ENCODE measurements around the gene GJD3.

Gene GJD3

GRCh38 chr17:40352237-40352778 is 12.2 kb downstream of the GJD3 start:
- Histone ChIP-seq H3K79me1 (ENCODE audit: low read length) (peaks cover 22% of the 10 kb centered on the region), H2AK5ac (ENCODE audit: low read length) (no peak overlapping the region), H3K18ac (ENCODE audit: low read length) (no peak overlapping the region), H3K27me3 (ENCODE audit: insufficient read depth, low read length, poor library complexity) (no peaks in the 10 kb centered on the region), H3K4me3 (ENCODE audit: low read length) (no peak overlapping the region), H3K4me2 (ENCODE audit: low read length) (no peak overlapping the region), H3K4me1 (ENCODE audit: control insufficient read depth, low read depth, low read length) (peaks cover 21% of the 10 kb centered on the region), H3K23ac (ENCODE audit: low read length) (no peak overlapping the region), H4K5ac (ENCODE audit: low read length) (no peak overlapping the region), H3K4ac (ENCODE audit: low read depth, low read length) (no peak overlapping the region), H3K56ac (ENCODE audit: low read length) (no peak overlapping the region), H3K9ac (ENCODE audit: low read length) (no peak overlapping the region), H3K36me3 (ENCODE audit: control insufficient read depth, insufficient read depth, low read length) (peaks cover 4% of the 10 kb centered on the region), H4K8ac (ENCODE audit: low read depth, low read length) (no peak overlapping the region), H3K79me2 (ENCODE audit: control insufficient read depth, insufficient read depth, low read length) (peaks cover 19% of the 10 kb centered on the region), H2BK120ac (ENCODE audit: low read depth, low read length) (no peak overlapping the region), H2BK5ac (ENCODE audit: low read length) (no peak overlapping the region), H3K27ac (ENCODE audit: low read depth, low read length) (no peak overlapping the region), H2BK15ac (replicated peaks; ENCODE audit: low read depth) (no peak overlapping the region)
- DNase-seq: no peak
- WGBS (ENCODE audit: extremely low coverage, insufficient coverage, low lambda C conversion rate): no CpG with 5 or more reads among the region's 7 CpGs

GRCh38 chr17:40351359-40352236 is 12.9 kb downstream of the GJD3 start:
- Histone ChIP-seq H3K4me2 (ENCODE audit: low read length) (no peak overlapping the region), H3K18ac (ENCODE audit: low read length) (peak overlapping the region; percentile 51), H3K27me3 (ENCODE audit: insufficient read depth, low read length, poor library complexity) (no peaks in the 10 kb centered on the region), H2BK120ac (ENCODE audit: low read depth, low read length) (no peak overlapping the region), H3K9ac (ENCODE audit: low read length) (peak overlapping the region; percentile 41), H2BK5ac (ENCODE audit: low read length) (no peak overlapping the region), H3K4ac (ENCODE audit: low read depth, low read length) (no peak overlapping the region), H3K79me2 (ENCODE audit: control insufficient read depth, insufficient read depth, low read length) (peaks cover 26% of the 10 kb centered on the region), H2BK15ac (replicated peaks; ENCODE audit: low read depth) (no peak overlapping the region), H3K4me3 (ENCODE audit: low read length) (no peak overlapping the region), H3K4me1 (ENCODE audit: control insufficient read depth, low read depth, low read length) (peaks cover 29% of the 10 kb centered on the region), H3K23ac (ENCODE audit: low read length) (no peak overlapping the region), H3K27ac (ENCODE audit: low read depth, low read length) (peak overlapping the region; percentile 4), H2AK5ac (ENCODE audit: low read length) (no peak overlapping the region), H4K8ac (ENCODE audit: low read depth, low read length) (no peak overlapping the region), H3K79me1 (ENCODE audit: low read length) (peaks cover 29% of the 10 kb centered on the region), H4K5ac (ENCODE audit: low read length) (no peak overlapping the region), H3K36me3 (ENCODE audit: control insufficient read depth, insufficient read depth, low read length) (peaks cover 4% of the 10 kb centered on the region), H3K56ac (ENCODE audit: low read length) (peak overlapping the region; percentile 66)
- WGBS (ENCODE audit: extremely low coverage, insufficient coverage, low lambda C conversion rate): no CpG with 5 or more reads among the region's 27 CpGs
- DNase-seq: no peak

GRCh38 chr17:40350689-40351358 is 13.7 kb downstream of the GJD3 start:
- Histone ChIP-seq H3K9ac (ENCODE audit: low read length) (peak overlapping the region; percentile 38), H4K8ac (ENCODE audit: low read depth, low read length) (no peak overlapping the region), H3K27me3 (ENCODE audit: insufficient read depth, low read length, poor library complexity) (no peaks in the 10 kb centered on the region), H3K23ac (ENCODE audit: low read length) (peak overlapping the region; percentile 81), H3K4me1 (ENCODE audit: control insufficient read depth, low read depth, low read length) (peaks cover 33% of the 10 kb centered on the region), H3K27ac (ENCODE audit: low read depth, low read length) (peak overlapping the region; percentile 14), H3K36me3 (ENCODE audit: control insufficient read depth, insufficient read depth, low read length) (peaks cover 4% of the 10 kb centered on the region), H3K56ac (ENCODE audit: low read length) (peak overlapping the region; percentile 69), H2BK5ac (ENCODE audit: low read length) (peak overlapping the region; percentile 38), H2AK5ac (ENCODE audit: low read length) (no peak overlapping the region), H3K18ac (ENCODE audit: low read length) (peak overlapping the region; percentile 51), H3K79me2 (ENCODE audit: control insufficient read depth, insufficient read depth, low read length) (peaks cover 30% of the 10 kb centered on the region), H3K79me1 (ENCODE audit: low read length) (peaks cover 30% of the 10 kb centered on the region), H3K4ac (ENCODE audit: low read depth, low read length) (no peak overlapping the region), H3K4me2 (ENCODE audit: low read length) (peak overlapping the region; percentile 19), H2BK15ac (replicated peaks; ENCODE audit: low read depth) (no peak overlapping the region), H3K4me3 (ENCODE audit: low read length) (no peak overlapping the region), H2BK120ac (ENCODE audit: low read depth, low read length) (no peak overlapping the region), H4K5ac (ENCODE audit: low read length) (no peak overlapping the region)
- no CpG with 5 or more reads among the region's 17 CpGs for WGBS (ENCODE audit: extremely low coverage, insufficient coverage, low lambda C conversion rate)
- no peak for DNase-seq

GRCh38 chr17:40349895-40350688 is 14.4 kb downstream of the GJD3 start:
- Histone ChIP-seq H3K79me2 (ENCODE audit: control insufficient read depth, insufficient read depth, low read length) (peaks cover 30% of the 10 kb centered on the region), H3K4me1 (ENCODE audit: control insufficient read depth, low read depth, low read length) (peaks cover 33% of the 10 kb centered on the region), H4K5ac (ENCODE audit: low read length) (no peak overlapping the region), H3K27ac (ENCODE audit: low read depth, low read length) (no peak overlapping the region), H3K79me1 (ENCODE audit: low read length) (peaks cover 30% of the 10 kb centered on the region), H3K18ac (ENCODE audit: low read length) (no peak overlapping the region), H3K56ac (ENCODE audit: low read length) (peak overlapping the region; percentile 69), H3K23ac (ENCODE audit: low read length) (peak overlapping the region; percentile 4), H4K8ac (ENCODE audit: low read depth, low read length) (no peak overlapping the region), H3K4me3 (ENCODE audit: low read length) (no peak overlapping the region), H2BK15ac (replicated peaks; ENCODE audit: low read depth) (no peak overlapping the region), H3K27me3 (ENCODE audit: insufficient read depth, low read length, poor library complexity) (no peaks in the 10 kb centered on the region), H3K4me2 (ENCODE audit: low read length) (no peak overlapping the region), H3K36me3 (ENCODE audit: control insufficient read depth, insufficient read depth, low read length) (peaks cover 4% of the 10 kb centered on the region), H3K9ac (ENCODE audit: low read length) (no peak overlapping the region), H3K4ac (ENCODE audit: low read depth, low read length) (no peak overlapping the region), H2BK5ac (ENCODE audit: low read length) (peak overlapping the region; percentile 46), H2BK120ac (ENCODE audit: low read depth, low read length) (no peak overlapping the region), H2AK5ac (ENCODE audit: low read length) (peak overlapping the region; percentile 13)
- no CpG with 5 or more reads among the region's 19 CpGs for WGBS (ENCODE audit: extremely low coverage, insufficient coverage, low lambda C conversion rate)
- DNase-seq: peak; percentile 97

GRCh38 chr17:40349477-40349894 is 15.1 kb downstream of the GJD3 start:
- no peak overlapping the region for H2BK5ac ChIP-seq (ENCODE audit: low read length)
- no peak overlapping the region for H3K9ac ChIP-seq (ENCODE audit: low read length)
- WGBS (ENCODE audit: extremely low coverage, insufficient coverage, low lambda C conversion rate): no CpG with 5 or more reads among the region's 10 CpGs
- H3K4me3 ChIP-seq (ENCODE audit: low read length): no peak overlapping the region
- H3K27me3 ChIP-seq (ENCODE audit: insufficient read depth, low read length, poor library complexity): no peaks in the 10 kb centered on the region
- H3K36me3 ChIP-seq (ENCODE audit: control insufficient read depth, insufficient read depth, low read length): peaks cover 4% of the 10 kb centered on the region
- H3K4me2 ChIP-seq (ENCODE audit: low read length): no peak overlapping the region
- H2BK120ac ChIP-seq (ENCODE audit: low read depth, low read length): no peak overlapping the region
- no peak for DNase-seq
- H3K4me1 ChIP-seq (ENCODE audit: control insufficient read depth, low read depth, low read length): peaks cover 38% of the 10 kb centered on the region
- H4K8ac ChIP-seq (ENCODE audit: low read depth, low read length): no peak overlapping the region
- no peak overlapping the region for H2BK15ac ChIP-seq (replicated peaks; ENCODE audit: low read depth)
- H3K27ac ChIP-seq (ENCODE audit: low read depth, low read length): no peak overlapping the region
- H3K79me2 ChIP-seq (ENCODE audit: control insufficient read depth, insufficient read depth, low read length): peaks cover 30% of the 10 kb centered on the region
- no peak overlapping the region for H3K18ac ChIP-seq (ENCODE audit: low read length)
- no peak overlapping the region for H4K5ac ChIP-seq (ENCODE audit: low read length)
- no peak overlapping the region for H3K23ac ChIP-seq (ENCODE audit: low read length)
- peak overlapping the region; percentile 51 for H3K56ac ChIP-seq (ENCODE audit: low read length)
- H2AK5ac ChIP-seq (ENCODE audit: low read length): no peak overlapping the region
- H3K79me1 ChIP-seq (ENCODE audit: low read length): peaks cover 30% of the 10 kb centered on the region
- no peak overlapping the region for H3K4ac ChIP-seq (ENCODE audit: low read depth, low read length)

Measured in mesendoderm (in vitro differentiated cells).